GM19438 (cell line): ENCODE results near the gene TIMP4.

Experiments used
- ATAC-seq: cut with Tn5 transposase; IDR thresholded peaks from one replicate; pipeline ENCODE4 v1.9.1; 2021; ENCODE audit warnings: low read depth; ENCODE audit not compliant: unreplicated experiment

Gene TIMP4

DNA sequence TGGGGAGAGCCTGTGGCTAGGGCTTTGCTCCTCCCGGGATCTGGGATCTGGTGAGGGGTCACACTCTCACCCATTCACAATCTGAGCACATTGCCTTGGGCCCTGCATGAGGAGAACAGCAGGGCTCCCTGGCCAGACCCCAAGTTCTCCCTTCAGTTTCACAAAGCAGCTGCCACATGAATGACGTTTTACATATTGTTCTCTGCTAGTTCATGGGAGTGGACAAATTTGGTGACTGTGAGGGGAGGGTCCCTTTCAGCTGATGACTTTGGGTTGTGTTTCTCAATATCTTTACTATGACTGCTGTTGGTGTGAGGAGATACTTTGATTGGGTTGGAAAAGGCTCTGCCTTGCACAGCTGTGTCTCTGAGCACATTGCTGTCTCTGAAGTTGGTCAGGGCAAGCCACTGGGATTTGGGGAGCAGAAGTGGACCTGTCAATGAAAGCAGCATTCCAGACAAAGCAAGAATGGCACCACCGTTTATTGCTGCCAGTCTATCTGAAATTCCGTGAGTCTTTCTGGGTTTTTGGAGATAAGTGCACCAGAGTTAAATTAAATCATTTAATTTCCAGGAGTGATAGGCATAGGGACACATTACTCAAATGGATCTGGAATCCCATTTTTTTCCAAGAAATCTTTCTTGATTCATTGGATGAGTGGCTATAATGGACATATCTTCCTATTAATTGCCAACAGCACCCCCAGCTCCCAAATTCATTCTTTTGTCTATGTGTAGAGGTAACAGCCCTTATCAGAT is 10.3 kb downstream of the TIMP4 start:
- ATAC-seq, result no peak

DNA sequence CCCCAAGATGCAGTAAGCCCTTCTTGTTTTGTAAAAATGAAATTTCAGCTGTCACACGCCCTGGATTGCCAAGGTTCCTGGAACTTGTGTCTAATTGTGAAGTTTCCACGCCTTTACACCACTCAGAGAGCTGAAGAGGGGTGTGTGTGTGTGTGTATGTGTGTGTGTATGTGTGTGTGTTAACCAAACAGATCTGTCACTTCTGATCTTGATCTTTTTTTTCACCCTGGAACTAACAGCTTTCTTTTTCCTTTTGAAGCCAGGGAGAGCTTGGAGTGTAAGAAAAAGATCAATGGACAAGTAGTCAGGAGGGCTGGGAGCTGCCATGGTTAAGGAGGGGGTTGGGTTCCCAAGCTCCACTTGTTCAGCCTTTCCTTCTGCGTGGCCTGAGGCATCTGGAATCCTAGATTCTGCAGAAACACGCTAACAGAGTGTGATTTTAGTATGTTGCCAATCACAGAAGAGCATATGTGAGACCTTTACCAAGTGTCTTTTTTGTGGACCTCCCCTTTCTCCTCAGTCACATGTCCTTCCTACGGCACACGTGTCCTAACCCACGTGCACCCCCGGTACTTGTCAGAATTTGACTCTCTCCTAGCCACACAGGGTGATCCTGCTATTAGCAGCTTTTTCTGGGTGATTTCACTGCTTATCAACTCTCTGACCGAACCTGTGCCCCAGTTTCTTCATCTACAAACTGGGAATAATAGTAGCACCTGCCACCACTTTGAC is 11.5 kb downstream of the TIMP4 start:
- no peak for ATAC-seq

DNA sequence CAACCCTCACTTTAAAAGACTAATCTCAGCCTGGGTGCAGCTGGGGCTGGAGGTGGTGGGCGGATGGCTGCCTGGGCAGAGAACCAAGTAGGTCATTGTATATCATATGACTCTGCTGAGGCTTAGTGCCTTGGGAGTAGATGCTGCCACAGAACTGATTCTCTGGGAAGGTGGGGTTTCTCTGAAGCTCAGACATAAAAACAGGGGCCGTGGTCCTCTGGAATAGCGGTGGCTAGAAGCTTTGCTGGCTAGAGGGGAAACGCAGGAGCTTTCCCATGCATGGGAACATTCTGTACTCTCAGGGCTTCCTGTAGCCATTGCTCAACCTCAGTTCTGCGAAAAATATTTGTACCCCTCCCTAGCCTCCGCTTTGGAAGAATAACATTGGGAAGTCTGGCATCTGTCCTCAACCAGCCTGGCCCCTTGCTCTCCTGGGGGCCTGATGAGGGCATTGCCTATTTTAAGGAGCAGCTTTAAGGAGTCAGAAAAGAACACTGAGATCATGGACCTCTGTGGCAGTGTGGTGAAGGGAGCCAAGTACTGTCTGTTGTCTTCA is 14.7 kb downstream of the TIMP4 start:
- ATAC-seq, result no peak

DNA sequence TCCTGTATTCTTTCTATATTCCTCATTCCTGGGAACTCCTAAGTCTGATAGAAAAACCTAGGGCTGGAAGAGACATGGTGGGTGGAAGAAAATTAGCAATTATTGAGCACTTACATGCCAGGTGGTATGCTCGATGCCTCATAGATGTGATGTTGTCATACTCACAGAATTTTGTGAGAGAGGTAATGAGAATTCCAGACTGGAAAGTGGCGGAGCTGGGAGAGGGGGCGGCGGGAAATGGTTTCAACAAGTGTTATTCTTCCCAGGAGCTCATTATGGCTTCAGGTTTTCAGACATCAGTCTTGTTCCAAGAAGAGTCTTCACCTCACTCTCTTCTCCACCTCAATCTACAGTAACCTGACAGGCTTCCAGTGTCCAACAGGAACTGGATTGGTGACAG is 16.2 kb downstream of the TIMP4 start:
- ATAC-seq, result no peak

DNA sequence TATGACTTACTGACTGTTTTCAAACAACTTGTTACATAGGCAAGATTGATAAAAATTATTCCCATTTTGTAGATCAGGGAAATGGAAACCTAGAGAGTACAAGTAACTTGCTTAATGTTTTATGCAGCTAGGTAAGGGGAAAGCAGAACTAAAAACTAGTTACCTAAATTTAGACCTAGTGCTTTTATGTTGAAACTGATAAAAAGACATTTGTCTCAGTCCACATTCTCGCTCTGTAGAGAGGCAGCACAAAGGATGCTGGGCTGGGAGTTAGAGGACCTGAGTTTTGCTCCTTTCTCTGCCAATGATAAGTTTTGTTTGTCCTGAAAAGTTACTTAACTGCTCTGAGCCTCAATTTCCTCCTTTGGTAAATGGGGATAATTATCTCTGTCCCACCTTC is 17.4 kb downstream of the TIMP4 start:
- no peak for ATAC-seq

DNA sequence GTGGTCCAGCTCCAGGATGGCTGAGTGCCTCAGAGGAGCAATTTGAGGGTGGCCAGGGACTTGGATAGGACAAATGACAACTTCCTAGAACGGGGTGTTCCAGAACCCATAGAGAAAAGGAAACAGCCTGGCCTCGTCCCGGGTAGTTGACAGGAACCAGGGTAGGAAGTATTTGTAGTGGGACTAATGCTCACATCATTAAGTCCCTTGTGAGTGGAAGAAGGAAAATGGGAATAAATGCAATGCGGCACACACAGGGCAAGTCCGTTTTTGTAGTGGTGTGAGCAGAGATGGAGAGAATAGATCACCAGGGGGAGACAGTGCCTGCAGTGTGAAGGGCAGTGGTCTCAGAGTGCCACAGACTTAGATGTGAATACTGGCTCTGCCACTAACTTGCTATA is 19.6 kb downstream of the TIMP4 start:
- ATAC-seq, result no peak

DNA sequence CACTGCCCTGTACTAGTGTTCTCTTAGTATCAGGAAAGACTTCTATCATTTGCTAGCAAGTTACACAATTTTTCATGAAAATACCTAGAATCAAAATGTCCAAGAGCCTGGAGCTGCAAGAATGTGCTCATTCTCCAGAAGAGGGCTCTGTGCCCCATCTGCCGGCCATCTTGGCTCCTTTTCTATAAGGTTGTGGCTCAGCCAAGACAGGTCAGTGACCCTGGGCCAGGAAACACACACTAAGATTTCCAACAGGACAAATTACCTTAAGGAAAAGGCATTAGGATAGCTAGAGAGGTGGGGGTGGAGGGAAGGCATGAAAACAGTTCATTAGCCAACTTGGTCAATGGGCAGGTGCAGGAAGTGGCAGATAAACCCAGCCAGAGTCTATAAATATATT is 20.7 kb downstream of the TIMP4 start:
- no peak for ATAC-seq

DNA sequence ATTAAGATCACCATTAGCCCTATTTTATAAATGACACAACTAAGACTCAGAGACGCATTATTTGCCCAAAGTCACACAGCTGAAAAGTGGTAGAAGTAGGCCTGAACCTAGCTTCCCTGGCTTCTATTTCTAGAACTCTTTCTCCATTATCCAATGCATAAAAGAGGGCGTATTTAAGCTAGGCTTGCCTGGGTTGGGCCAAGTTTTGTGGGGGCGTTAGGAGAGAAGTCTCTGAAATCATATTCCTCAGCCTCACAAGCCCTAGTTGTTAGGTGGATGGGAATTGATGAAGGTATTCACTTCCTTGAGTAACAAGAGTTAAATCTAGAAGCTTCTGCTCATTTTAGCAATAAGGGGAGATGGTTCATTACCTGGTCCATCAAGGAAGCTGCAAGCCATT is 22.3 kb downstream of the TIMP4 start:
- no peak for ATAC-seq

DNA sequence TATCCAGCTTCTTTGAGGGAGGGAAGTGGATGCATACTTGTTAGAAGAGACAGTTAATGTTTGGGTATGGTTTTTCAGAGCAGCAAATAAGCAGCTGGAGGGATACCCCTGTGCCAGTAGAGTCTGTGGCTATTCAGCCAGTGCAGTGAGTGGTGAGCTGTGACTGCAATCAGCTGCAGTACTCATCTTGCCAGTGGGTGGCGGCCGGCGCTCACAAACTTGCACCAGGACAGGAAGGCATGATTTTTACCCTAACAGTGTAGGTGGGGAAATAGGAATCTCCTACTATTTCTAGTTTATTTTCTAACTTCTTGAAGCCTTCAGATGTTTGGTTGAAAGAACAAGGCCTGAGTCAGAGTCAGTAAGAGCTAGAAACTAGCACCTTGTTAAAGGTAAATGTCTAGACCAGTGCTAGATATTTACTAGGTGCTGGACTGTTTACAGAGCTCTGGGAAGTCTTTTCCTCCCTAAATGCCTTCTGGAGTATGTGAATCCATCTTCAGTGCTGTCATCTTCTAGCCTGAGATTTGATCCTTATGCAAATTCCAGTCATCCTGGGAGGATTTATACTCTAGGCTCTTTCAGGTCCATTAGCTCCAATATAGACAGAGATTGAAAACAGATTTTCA is 23.6 kb downstream of the TIMP4 start:
- peak; percentile 78 for ATAC-seq

DNA sequence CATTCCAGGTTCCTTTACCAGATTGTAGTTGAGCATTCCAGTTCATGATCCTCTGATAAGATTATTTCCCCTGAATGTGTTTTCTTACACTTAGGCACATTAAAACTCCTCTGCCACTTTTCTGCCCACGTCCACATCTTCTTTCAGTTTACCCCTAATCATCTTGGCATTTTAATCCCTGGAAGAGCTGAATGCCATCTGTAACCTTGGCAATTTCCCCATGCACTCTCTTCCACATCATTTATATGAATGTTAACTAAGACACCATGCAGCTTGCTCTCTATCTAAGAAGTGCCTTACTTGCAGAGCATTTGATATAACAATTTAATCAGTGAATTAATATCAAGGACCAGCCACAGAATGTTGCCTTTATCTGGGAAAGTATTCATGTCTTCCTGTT is 25.8 kb downstream of the TIMP4 start:
- no peak for ATAC-seq

DNA sequence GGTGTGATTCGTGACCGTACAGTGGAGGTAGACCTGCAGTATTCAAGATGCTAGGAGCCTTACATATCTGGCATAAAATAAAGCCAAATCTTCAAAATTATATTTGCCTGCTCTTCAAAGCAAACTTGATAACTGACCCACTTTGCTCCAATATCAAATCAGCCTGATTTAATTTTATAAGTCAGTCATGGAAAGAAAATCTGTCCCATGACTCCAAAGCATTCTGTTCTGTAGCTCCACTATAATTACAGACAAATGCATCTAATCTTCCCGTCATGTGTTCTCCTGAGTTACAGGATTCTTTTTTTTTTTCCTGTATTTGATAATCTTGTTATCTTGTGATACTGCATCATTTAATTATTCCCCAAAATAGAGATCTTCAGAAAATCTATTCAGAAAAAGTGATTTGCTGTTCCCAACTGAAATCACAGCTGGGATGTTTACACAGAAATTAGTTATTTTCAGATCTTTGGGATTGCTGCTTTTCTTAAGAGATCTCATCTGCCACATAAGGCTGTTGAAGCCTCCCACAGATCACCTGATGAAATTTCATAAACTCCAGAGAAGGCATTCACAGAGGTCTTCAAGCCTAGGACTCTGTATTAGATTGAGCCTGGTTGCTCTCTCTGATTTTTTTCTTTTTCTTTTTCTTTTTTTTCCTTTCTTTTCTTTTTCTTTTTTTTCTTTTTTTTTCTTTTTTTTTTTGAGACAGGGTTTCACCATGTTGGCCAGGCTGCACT is 27.2 kb downstream of the TIMP4 start:
- ATAC-seq, result no peak

DNA sequence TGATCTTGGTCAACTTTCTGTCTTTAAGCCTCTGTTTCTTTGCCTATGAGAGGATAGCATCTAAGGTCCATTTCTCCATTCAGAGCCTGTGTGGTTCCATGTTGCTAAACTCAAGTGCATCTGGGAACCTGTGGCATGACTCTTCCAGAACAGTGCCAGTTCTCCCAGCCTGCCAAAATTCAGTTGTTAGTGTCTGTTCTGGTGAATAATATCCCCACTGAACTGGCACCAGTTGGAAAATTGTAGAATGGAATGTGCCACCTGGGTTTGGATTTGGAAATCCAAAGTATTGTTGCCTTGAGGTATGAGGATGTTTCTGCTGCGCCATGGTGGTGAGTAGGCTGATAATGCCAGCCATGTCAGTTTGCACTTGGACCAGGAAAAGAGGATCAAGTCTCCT is 31.3 kb downstream of the TIMP4 start:
- ATAC-seq, result no peak

DNA sequence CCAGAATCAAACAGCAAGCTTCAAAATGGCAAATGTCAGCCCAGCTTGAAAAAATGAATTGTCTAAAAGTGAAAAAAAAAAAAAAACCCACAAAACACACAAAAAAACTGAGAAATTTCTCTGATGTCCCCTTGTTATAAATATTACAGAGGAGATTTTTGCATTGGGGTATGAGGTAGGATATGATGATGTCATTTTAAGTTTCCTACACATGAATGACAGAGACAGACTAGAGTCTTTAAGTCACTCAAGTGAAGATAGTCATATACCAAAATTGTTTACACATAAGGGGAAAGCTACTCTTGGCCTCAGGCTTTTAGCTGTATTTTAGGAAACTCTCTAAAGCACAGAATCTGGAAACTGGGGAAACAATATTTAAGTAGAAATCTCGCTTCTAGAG is 32.9 kb downstream of the TIMP4 start:
- ATAC-seq, result no peak

DNA sequence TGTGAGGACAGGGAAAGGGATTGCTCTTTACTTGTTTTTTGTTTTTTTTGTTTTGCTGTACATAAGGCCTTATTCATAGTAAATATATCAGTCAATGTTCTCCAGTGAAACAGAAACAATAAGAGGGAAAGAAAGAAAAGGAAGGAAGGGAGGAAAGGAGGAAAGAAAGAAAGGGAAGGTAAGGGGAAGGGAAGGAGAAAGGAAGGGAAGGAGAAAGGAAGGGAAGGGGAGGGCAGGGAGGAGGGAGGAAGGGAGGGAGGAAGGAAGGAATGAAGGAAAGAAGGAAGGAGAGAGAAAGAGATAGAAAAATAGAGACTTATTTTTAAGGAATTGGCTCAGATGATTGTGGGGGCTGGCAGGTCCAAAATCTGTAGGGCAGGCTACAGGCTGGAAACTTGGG is 37.2 kb downstream of the TIMP4 start:
- no peak for ATAC-seq

DNA sequence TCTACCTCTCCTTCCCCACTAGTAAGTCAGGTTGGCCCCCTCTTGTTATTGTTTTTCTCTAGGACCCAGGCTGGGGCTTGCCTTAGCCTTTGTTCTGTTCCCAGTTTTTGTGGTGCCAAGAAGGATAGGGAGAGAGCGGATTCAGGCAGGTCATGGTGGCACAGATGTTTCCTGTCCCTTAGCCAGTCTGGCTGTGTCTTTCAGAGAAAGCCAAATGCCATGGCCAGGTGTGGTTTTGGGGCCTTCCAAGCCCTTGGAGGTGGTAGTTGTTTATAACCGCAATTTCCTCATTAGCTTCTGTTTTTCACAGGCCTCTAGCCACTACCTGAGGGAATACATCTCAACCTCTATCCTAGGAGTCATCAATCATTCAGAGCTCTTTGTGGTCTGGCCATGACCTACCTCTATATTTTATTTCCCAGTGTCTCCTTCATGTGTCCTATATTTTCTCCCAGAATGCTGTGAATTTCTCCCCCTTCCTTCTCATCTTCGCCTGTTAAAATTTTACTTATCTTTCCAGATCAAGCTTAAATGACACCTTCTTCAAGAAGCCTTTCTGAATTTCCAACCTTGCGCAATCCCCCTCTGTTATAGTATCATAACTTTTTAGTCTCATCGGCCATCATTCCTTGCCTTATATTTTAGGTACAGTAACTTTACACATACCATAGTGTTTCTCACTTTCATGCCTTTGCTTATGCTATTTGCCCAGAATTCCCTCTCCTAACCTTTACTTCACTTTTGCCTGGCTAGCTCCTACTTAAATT is 38.2 kb downstream of the TIMP4 start:
- no peak for ATAC-seq

DNA sequence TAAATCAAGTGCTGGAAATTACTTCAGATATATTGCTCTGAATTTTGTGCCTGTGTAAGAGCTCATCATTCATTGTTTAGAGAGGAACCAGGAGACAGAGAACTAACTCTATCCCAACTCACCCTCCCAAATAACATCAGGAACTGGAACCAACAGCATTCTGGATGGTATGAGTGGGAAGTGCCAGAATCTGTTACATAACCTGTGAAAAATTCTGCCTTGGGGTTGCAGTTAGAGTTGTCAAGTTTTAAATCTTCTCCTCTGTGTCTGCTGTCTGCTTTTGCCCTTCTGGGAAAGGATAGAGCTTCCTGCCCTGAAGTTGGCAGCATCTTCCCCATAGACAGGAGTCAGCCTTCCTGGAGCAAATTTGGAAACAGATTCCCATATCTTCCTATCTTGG is 41.2 kb downstream of the TIMP4 start:
- ATAC-seq, result no peak

DNA sequence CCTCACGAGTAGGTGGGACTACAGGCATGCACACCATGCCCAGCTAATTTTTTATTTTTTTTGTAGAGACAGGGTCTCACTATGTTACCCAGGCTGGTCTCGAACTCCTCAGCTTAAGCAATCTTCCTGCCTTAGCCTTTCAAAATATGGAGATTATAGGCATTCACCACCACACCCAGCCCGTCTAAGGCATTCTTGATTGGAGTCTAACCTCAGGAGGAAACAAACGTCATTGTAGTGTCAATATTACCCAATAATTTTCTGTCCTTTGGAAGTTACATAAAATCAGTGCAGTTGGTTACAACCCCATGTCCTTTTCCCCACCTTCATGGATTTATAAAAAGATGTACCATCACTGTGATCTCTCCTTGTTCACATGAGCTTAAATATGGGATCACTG is 41.8 kb downstream of the TIMP4 start:
- no peak for ATAC-seq

DNA sequence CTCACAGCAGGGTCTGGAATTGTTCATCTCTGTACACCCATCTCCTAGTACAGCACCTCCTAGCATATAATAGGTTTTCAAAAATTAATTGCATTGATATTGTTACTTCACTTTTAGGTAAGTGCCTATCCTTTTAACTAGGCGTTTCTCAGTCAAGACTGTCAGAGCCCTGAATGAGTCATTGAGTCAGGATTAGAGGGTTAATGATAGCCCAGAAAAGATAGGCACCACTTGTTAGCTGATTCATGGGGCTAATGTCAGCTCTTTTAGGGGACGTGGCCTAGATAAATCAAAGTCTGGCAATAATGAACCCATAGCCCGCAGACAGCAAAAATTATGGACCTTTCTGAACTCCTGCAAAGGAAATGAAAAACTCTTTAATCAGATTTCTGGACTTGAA is 42.9 kb downstream of the TIMP4 start:
- no peak for ATAC-seq

DNA sequence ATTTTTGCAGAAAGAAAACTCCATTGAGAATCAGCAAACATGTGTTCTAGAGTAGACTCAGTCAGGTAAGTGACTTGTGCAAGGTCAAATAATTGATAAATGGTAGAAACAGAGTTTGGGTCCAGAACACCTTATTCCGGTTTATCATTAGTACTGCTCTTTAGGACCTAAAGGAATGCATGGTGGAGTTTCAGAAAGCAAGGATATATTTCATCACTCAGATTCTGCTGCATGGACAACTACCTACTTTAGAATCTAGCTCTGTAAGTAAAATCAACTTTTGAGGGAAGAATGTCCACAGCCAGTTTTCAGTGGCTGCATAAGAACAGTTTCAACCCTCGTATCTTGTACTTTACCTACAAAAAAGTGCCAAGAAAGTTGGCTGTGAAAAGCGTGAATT is 43.6 kb downstream of the TIMP4 start:
- ATAC-seq, result no peak

DNA sequence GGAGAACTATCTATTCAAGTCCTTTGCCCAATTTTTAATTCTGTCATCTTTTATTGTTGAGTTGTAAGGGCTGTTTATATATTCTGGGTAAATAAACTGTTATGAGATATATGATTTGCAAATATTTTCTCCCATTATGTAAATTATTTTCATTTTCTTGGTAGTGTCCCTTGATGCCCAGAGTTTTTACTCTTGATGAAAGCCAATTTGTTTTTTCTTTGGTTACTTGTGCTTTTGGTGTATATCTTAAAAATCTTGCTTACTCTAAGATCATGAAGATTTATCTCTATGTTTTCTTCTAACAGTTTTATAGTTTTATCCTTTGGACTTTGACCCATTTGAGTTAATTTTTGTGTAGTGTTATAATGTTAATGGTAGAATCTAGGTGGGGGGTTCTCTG is 44.5 kb downstream of the TIMP4 start:
- ATAC-seq, result no peak
